ENCODE measurements around the gene KRTAP5-2.

KRTAP5-2 gene

DNA sequence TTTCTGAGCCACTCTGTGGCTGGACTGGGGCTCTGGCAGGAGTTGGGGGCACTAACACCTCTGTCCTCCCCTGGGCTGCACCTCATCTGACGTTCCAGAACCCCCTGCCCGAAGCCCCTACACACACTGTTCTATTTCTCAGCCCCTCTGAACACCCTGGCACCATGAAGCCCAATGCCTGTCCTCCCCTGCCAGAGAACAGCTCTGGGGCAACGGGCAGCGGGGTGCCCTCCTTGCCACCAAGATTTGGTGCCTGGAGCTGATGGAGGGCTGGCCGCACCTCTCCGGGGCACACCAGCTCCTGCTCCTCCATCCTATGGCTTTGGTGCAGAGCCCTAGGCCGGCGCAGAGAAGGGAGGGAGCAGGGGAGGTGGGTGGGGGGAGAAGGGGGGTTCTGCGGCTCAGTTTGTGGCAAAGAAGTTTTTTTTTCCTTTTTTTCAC, 42.4 kb downstream of the KRTAP5-2 start:
- DNase-seq (ENCODE audit: low spot score), result no peak

DNA sequence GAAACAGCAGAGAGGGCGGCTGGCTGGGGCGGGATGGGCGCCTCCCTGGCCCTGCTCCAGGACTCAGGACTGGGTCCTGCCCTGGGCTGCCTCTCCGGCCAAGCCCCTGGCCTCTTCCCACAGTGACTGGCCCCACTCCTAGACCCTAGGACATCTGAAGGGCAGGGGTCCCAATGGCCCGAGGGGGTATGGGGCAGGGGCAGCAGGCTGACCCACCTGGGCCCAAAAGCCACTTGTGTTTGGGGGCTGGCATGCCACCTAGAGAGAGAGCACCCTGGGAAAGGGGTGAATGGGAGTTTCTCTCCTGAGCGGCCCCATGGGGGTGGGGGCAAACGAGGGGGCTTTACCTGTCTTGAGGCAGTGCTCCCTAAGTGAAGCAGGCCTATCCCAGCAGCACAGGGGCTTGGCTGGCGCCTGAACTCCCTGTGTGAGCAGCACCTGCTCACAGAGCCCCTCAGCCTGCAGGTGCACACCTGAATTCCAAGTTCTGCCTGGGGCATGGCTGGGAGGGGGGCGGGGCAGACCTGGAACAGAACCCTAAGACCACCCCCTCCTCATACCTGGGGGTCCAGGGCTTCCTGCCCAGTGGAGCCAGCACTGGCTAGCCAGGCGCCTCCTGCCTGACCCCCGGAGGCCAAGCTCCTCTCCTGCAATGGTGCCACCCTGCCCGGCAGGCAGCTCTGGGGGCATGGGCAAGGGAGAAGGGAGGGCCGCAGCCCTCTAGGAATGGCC, 42.9 kb downstream of the KRTAP5-2 start:
- DNase-seq (ENCODE audit: low spot score), result no peak

DNA sequence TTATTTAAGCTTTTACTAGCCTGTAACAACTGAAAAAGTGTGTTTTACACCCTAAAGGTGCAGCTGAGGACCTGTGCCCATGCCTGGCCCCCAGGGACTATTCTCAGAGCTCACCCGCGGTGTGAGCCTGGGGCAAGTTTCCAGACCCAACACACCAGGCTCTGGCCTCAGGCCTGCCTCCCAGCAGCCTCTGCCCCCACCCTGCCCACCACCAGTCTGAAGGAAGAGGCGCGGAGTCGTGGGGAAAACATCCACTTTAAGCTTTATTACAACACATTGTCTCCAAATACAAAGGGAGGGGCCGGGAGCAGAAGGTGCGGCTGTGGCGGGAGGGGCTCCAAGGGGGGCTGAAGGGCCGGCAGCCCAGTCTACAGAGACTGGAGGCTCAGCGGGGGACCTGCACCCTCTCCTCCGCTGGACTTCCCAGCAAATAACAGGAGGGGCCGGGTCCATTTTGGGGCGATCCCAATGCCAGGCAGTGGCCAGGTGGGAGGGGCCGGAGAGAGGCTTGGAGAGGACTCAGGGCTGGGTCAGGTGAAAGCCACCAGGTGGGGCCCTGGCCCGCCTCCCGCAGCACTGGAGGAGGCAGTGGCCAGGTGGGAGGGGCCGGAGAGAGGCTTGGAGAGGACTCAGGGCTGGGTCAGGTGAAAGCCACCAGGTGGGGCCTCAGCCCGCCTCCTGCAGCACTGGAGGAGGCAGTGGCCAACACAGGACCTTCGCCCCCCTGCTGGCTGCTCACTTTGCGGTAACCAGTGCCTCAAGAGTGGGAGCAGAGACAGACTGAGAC, 44.1 kb downstream of the KRTAP5-2 start:
- DNase-seq (ENCODE audit: low spot score), result peak; percentile 53

DNA sequence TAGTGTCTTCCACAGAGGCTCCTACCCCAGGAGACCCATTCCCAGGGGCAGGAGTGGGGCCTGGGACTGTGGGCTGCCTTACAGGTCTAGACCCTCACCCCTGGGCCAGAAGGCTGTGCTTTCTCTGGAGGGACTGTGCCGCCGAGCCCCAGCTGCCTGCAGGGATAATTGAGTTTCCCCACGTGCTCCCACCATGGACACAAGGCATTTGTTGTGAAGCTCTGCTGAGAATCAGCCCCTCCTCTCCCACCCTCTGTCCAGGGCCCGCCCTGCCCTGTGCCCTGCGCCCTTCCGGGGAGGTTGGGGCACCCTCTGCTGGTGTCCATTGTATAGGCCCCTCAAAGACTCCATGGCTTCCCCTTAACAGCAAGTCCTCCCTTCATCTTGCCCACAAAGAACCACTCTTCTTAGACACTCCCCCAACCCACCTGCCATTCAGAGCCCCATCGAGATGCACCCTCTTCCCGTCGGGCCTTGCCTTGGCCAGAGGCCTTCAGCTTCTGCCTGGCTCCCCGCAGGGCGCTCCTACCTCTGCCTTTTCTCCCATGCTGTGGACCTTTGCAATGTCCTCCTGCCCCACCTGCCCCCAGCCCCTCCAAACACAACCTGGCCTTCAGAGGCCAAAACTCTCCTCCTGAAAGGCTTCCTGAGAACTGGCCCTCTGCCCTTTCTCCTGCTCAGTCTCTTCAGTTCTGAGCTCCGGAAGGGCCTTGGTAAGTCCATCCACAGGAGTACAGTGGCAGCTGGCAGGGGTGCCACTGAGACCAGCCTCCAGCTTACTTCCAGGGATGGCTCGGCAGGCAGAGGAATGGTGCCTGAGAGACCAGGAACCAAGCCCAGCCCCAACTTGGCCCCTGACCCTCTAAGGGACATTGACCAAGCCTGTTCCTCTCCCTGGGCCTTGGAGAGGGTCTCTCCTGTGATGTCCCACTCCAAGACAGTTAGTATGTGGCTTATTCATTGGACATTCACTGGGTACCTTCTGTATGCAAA, 48.5 kb downstream of the KRTAP5-2 start:
- no peak for DNase-seq (ENCODE audit: low spot score)

DNA sequence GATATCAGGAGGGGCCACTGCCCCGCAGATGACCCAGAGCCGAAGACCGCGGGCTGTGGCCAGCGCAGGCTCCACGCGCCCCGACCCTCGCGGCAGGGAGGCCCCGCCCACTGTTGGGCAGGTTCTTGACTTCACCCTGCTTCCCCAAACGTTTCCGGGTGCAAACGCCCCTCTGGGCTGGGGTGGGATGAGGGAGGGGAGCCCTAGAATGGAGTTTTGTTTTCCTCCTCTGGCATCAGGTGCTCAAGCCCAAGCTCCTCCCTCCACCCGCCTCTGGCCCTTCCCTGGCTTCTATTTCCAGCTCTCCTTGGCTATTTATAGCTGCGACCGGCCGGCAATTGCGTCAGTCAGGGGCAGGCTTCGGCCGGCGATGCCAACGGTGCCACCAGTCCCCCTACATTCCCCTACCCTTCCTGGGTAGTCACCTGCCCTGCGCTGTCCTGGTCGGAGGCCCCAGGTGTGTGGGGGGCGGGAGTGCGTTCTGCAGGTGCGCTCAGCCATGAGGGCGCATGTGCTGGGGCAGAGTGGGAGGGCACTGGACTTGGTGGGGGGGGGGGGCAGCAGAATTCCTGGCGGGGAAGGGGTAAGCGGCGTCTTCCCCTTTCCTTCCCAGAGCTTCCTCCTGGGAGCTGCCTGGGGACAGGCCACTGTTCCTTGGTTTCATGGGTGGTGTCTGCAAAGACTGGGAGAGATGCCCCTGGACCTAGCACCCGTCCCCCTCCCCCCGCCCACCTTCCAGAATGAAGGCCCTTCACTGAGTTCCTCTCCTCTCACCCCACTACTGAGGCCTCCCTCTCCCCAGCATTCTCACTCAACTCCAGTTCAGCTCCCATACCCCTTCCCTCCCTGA, 49.6 kb downstream of the KRTAP5-2 start:
- peak; percentile 88 for DNase-seq (ENCODE audit: low spot score)

DNA sequence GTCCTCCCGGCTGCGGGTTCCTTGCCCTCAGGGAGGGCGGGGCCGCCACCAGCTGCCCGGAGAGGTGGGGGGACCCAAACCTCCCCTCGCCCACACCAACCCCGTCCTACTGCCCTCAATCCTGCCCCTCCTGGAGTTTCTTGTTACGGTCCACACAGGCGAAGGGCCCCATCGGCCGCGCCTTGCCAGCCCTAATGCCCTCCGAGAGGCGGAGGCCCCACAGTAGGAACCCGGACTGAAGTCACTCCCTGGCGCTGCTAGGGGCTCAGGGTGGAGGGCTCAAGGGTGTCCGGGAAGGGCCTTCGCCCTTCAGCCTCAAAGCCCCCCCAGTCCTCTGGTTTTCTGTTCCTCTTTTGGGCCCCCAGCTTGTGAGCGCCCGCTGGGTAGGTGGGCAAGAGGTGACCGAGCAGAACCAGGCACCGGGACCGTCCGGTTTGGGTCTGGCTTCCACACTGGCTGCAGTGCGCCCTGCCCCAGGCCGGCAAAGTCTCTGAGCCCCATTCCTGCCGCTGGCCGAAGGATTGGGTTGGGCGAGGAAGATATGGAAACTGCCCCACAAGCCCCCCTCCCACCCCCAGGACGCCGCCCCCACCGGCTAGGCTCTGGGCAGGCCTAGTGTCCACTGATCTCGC, 50.5 kb downstream of the KRTAP5-2 start:
- peak; percentile 49 for DNase-seq (ENCODE audit: low spot score)

Data from SW480 (cell line).